Central memory CD8-positive, alpha-beta T cell (primary cell): ENCODE measurements around the gene PSMA6.
"Not testable (repeated sequence)": the region's sequence is repeated elsewhere in the genome, so short reads cannot be mapped to it uniquely, and the experiment has no call there.

Source experiments
- ATAC-seq: fragments of 150-1000 bp; cut with Tn5 transposase; replicated peaks from 2 replicates; pipeline ENCODE4 v1.10.0; 2022; ENCODE audit warnings: mild to moderate bottlenecking, moderate FRiP score, moderate number of reproducible peaks; ENCODE audit not compliant: poor library complexity, severe bottlenecking; ENCODE audit errors: extremely low read depth
- DNase-seq, 2 donors: peaks; one replicate each; pipeline ENCODE4 v3.0.0; 2021; ENCODE audit warnings: low spot score in 2 of 2
- H3K27ac Mint-ChIP-seq: one replicate; pipeline ENCODE4 v1.8.0; 2022; ENCODE audit warnings: low read depth, mild to moderate bottlenecking, moderate library complexity, mixed read lengths
- H3K27me3 Mint-ChIP-seq: one replicate; pipeline ENCODE4 v1.8.0; 2022; ENCODE audit warnings: mixed read lengths
- H3K36me3 Mint-ChIP-seq: one replicate; pipeline ENCODE4 v1.8.0; 2022; ENCODE audit warnings: mild to moderate bottlenecking, moderate library complexity, mixed read lengths; ENCODE audit not compliant: insufficient read depth
- H3K4me1 Mint-ChIP-seq: one replicate; pipeline ENCODE4 v1.8.0; 2022; ENCODE audit warnings: mixed read lengths
- H3K4me3 Mint-ChIP-seq: one replicate; pipeline ENCODE4 v1.8.0; 2022; ENCODE audit warnings: mild to moderate bottlenecking, moderate library complexity, mixed read lengths
- H3K9me3 Mint-ChIP-seq: one replicate; pipeline ENCODE4 v1.8.0; 2022; ENCODE audit warnings: mixed read lengths

PSMA6 gene

DNA sequence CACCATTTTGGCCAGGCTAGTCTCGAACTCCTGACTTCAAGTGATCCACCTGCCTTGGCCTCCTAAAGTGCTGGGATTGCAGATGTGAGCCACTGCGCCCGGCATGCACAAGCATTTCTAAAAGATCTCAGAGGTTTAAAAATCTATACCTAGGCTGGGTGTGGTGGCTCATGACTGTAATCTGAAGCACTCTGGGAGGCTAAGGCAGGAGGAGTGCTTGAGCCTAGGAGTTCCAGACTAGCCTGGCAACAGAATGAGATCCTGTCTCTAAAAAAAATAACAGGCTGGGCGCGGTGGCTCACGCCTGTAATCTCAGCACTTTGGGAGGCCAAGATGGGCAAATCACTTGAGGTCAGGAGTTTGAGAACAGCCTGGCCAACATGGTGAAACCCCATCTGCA, 63.1 kb downstream of the PSMA6 start:
- not testable (repeated sequence) for DNase-seq, H3K27ac Mint-ChIP-seq, H3K36me3 Mint-ChIP-seq, H3K4me3 Mint-ChIP-seq, H3K9me3 Mint-ChIP-seq, H3K27me3 Mint-ChIP-seq, ATAC-seq
- H3K4me1 Mint-ChIP-seq: peaks cover 14% of the 10 kb centered on the region

DNA sequence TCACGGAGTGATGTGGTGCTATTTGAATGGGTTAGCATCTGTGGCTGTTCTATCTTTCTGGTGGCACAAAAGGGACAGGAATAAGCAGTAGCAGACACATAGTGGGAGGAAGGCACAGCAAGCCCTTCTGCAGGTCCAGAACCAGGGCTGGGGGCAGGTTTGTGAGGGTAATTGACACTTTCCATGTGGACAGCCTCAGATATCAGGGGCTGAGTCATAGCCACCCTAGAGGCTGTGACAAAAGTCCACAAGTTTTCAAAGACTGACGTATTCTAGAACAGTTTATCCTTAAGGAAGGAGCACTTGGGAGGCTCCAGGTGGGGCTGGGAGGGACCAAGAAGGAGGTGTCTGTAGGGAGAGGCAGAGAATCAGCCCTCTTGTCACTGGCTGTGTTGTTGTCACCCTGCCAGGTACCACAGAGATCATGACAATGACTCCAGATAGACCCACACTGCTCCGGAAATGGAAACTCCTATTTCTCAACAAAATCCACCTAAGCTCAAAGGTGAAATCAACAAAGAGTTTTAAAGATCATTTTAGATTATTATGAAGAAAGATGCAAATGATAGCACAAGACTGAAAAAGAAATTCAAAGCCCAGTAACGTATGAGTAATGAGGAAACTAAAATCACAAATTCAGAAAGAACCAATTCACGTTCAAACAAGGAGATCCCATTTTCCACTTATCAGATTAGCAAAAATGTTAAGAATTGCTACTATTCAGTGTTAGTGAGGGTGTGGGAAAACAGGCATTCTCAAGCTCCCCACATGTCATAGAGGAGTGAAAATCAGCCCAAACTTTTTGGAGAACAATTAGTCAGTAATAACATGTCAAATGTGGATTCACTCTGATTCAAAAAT, 64.0 kb downstream of the PSMA6 start:
- Mint-ChIP-seq H3K36me3 (no peaks in the 10 kb centered on the region), H3K27ac (no peak overlapping the region), H3K4me3 (no peak overlapping the region), H3K9me3 (no peaks in the 10 kb centered on the region), H3K27me3 (no peaks in the 10 kb centered on the region), H3K4me1 (peaks cover 14% of the 10 kb centered on the region)
- DNase-seq (no peak), ATAC-seq (no peak)

DNA sequence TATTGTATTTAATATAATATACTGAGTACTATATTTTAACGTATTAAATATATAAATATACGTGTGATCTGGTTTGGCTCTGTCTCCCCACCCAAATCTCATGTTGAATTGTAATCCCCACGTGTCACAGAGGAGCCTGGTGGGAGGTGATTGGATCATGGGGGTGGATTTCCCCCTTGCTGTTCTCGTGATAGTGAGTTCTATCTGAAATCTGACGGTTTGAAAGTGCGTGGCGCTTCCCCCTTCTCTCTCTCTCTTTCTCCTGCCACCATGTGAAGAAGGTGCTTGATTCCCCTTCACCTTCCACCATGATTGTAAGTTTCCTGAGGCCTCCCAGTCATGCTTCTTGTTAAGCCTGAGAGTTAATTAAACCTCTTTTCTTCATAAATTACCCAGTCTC, 67.5 kb downstream of the PSMA6 start:
- not testable (repeated sequence) for H3K27me3 Mint-ChIP-seq, H3K4me3 Mint-ChIP-seq, H3K4me1 Mint-ChIP-seq, H3K9me3 Mint-ChIP-seq, H3K36me3 Mint-ChIP-seq, H3K27ac Mint-ChIP-seq, ATAC-seq, DNase-seq

DNA sequence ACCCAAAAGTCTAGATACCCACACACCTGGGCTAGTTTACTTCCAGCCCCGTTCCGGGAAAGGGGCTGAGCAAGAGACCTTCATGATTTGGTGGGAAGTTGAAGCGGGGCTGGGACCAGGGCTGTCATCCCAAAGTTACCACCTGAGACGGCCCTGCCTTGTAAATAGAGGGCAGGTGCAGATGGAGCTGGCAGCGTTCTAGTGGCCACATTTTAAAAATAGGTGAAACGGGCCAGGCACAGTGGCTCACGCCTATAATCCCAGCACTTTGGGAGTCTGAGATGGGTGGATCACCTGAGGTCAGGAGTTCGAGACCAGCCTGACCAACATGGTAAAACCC, 68.9 kb downstream of the PSMA6 start:
- H3K27ac Mint-ChIP-seq: no peak overlapping the region
- ATAC-seq: no peak
- H3K4me3 Mint-ChIP-seq: no peak overlapping the region
- no peaks in the 10 kb centered on the region for H3K36me3 Mint-ChIP-seq
- no peaks in the 10 kb centered on the region for H3K27me3 Mint-ChIP-seq
- peaks cover 10% of the 10 kb centered on the region for H3K4me1 Mint-ChIP-seq
- no peaks in the 10 kb centered on the region for H3K9me3 Mint-ChIP-seq
- no peak for DNase-seq

GRCh38 chr14:35362450-35362849, 70.3 kb downstream of the PSMA6 start:
- Mint-ChIP-seq H3K9me3 (no peaks in the 10 kb centered on the region), H3K4me1 (peaks cover 15% of the 10 kb centered on the region), H3K4me3 (no peak overlapping the region), H3K36me3 (peaks cover 2% of the 10 kb centered on the region), H3K27me3 (no peaks in the 10 kb centered on the region), H3K27ac (no peak overlapping the region)
- DNase-seq (no peak), ATAC-seq (no peak)

GRCh38 chr14:35362911-35363374, 70.8 kb downstream of the PSMA6 start:
- Mint-ChIP-seq H3K4me3 (no peak overlapping the region), H3K27me3 (no peaks in the 10 kb centered on the region), H3K36me3 (peaks cover 2% of the 10 kb centered on the region), H3K9me3 (no peaks in the 10 kb centered on the region), H3K4me1 (peaks cover 20% of the 10 kb centered on the region), H3K27ac (no peak overlapping the region)
- DNase-seq (no peak), ATAC-seq (no peak)

DNA sequence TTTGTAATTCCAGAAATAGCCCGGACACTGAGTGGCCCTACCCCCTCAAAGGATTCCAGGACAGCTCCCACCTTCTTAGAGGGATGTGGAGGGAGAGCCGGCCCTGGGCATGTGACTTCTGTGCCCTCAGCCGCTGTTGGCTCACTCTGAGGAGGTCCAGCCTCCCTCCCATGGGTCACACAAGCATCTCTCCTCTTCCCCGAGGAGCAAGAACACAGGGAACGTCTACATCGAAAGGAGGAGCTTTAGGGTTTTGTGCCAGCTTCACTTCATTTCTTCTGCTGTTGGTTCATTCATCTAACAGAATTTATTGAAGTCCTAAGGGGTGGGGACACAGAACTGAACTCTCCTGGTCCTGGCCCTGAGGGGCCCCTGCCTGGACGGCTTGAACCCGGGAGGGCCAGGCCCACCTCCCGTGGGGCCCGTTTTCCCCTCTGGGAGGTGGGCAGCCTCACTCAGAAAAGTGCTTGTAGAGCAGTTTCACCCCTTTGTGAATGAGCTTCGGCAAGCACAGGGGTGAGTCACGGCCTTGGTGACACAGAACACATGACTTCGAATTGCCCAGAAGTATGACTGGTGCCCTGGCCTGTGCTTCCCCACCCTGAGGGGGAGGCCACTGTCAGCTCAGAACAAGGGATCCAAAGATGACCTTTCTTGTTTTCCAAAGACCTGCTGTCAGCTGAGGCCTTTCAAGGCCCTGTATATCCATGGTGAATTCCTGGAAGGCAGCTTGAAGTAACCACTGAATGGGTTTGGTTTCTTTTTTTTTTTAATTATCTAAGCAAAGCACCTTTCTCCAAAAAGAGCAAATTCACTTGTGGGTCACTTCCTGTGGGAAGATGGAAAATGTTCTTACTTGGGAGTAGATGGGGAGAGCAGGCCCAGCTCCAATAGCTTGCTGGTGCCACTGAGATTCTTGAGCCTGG, 73.2 kb downstream of the PSMA6 start:
- Mint-ChIP-seq H3K4me3 (no peak overlapping the region), H3K36me3 (peaks cover 2% of the 10 kb centered on the region), H3K27ac (peak overlapping the region; percentile 76), H3K4me1 (peaks cover 27% of the 10 kb centered on the region), H3K27me3 (no peaks in the 10 kb centered on the region), H3K9me3 (no peaks in the 10 kb centered on the region)
- DNase-seq (no peak), ATAC-seq (peak; percentile 53)

DNA sequence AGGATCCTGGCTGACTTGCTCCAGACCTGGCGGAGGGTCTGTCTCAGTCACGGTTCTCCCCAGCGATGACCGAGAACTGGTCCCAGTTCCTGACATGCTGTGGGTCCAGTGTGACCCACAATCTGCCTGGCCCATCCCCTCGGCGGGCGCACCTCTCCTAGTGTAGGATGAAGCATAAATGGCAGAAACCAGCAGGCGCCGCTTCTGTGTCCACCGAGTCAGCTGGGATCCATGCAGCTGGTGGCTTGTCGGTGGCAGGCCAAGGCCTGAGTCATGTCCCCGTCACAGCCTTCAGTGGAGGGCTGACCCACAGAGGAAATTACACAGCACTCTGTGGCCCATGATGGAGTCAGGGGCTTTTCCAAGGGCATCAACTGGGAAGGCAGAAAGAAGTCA, 73.9 kb downstream of the PSMA6 start:
- no peak for ATAC-seq
- H3K27me3 Mint-ChIP-seq: no peaks in the 10 kb centered on the region
- H3K4me1 Mint-ChIP-seq: peaks cover 27% of the 10 kb centered on the region
- no peak for DNase-seq
- H3K36me3 Mint-ChIP-seq: peaks cover 2% of the 10 kb centered on the region
- no peaks in the 10 kb centered on the region for H3K9me3 Mint-ChIP-seq
- H3K4me3 Mint-ChIP-seq: no peak overlapping the region
- peak overlapping the region; percentile 76 for H3K27ac Mint-ChIP-seq

GRCh38 chr14:35366521-35366976, 74.4 kb downstream of the PSMA6 start:
- H3K4me3 Mint-ChIP-seq: no peak overlapping the region
- H3K36me3 Mint-ChIP-seq: peaks cover 2% of the 10 kb centered on the region
- H3K27ac Mint-ChIP-seq: peak overlapping the region; percentile 74
- ATAC-seq (no peak), DNase-seq (no peak)
- no peaks in the 10 kb centered on the region for H3K9me3 Mint-ChIP-seq
- H3K4me1 Mint-ChIP-seq: peaks cover 27% of the 10 kb centered on the region
- H3K27me3 Mint-ChIP-seq: no peaks in the 10 kb centered on the region

GRCh38 chr14:35367056-35367372, 74.8 kb downstream of the PSMA6 start:
- peaks cover 27% of the 10 kb centered on the region for H3K4me1 Mint-ChIP-seq

More at GRCh38 chr14:35367056-35367372, 74.8 kb downstream of the PSMA6 start:
- Mint-ChIP-seq H3K9me3 (no peaks in the 10 kb centered on the region), H3K27ac (peak overlapping the region; percentile 74), H3K27me3 (no peaks in the 10 kb centered on the region), H3K36me3 (peaks cover 2% of the 10 kb centered on the region), H3K4me3 (peak overlapping the region; percentile 32)
- DNase-seq (no peak), ATAC-seq (no peak)
